H9 (cell line): ENCODE measurements around the gene TMEM63A. TPM values are rescaled to one million over a fixed set of nuclear protein-coding genes. Genes with fewer than 3 reads are reported as not detected.

Experiments
- DNase-seq: peaks from one replicate; pipeline ENCODE4 v3.0.0-alpha.2; 2017
- H2AFZ ChIP-seq: one replicate; pipeline ENCODE4 v1.6.1; 2013; ENCODE audit warnings: mild to moderate bottlenecking, low read length, control low read depth, moderate library complexity
- H2AK5ac ChIP-seq: 2 replicates; pipeline ENCODE4 v1.6.1; 2013; ENCODE audit warnings: low read length, control low read depth, mixed read lengths; ENCODE audit not compliant: insufficient read length
- H2BK120ac ChIP-seq: one replicate; pipeline ENCODE4 v1.6.1; 2013; ENCODE audit warnings: low read depth, mild to moderate bottlenecking, low read length, control low read depth, inconsistent platforms; ENCODE audit not compliant: poor library complexity, severe bottlenecking
- H2BK12ac ChIP-seq: 2 replicates; pipeline ENCODE4 v1.6.1; 2013; ENCODE audit warnings: low read length, control low read depth, mixed read lengths, low read depth; ENCODE audit not compliant: insufficient read length
- H2BK15ac ChIP-seq: 2 replicates; pipeline ENCODE4 v1.6.1; 2013; ENCODE audit warnings: low read depth, low read length, control low read depth
- H2BK20ac ChIP-seq: one replicate; pipeline ENCODE4 v1.6.1; 2013; ENCODE audit warnings: low read depth, mild to moderate bottlenecking, low read length, control low read depth, inconsistent platforms; ENCODE audit not compliant: poor library complexity, severe bottlenecking
- H2BK5ac ChIP-seq: 2 replicates; pipeline ENCODE4 v1.6.1; 2013; ENCODE audit warnings: low read length, control low read depth, mixed read lengths; ENCODE audit not compliant: insufficient read length
- H3K14ac ChIP-seq: 2 replicates; pipeline ENCODE4 v1.6.1; 2013; ENCODE audit warnings: low read length, control low read depth; ENCODE audit not compliant: insufficient read depth
- H3K18ac ChIP-seq: 2 replicates; pipeline ENCODE4 v1.6.1; 2013; ENCODE audit warnings: low read depth, mild to moderate bottlenecking, mixed read lengths, low read length, control low read depth; ENCODE audit not compliant: insufficient read length
- H3K23ac ChIP-seq: 2 replicates; pipeline ENCODE4 v1.6.1; 2013; ENCODE audit warnings: low read length, control low read depth, mixed read lengths, low read depth; ENCODE audit not compliant: insufficient read length
- H3K23me2 ChIP-seq: 2 replicates; pipeline ENCODE4 v1.6.1; 2013; ENCODE audit warnings: low read depth, mild to moderate bottlenecking, mixed read lengths, low read length, control low read depth; ENCODE audit not compliant: insufficient read length, poor library complexity, severe bottlenecking
- H3K27ac ChIP-seq: 2 replicates; pipeline ENCODE4 v1.5.1; 2013; ENCODE audit warnings: low read length, control low read depth, mixed read lengths, low read depth; ENCODE audit not compliant: insufficient read length
- H3K27me3 ChIP-seq: 2 replicates; pipeline ENCODE4 v1.6.1; 2013; ENCODE audit warnings: low read length, control low read depth, inconsistent platforms; ENCODE audit not compliant: insufficient read depth
- H3K4ac ChIP-seq: 2 replicates; pipeline ENCODE4 v1.6.1; 2013; ENCODE audit warnings: low read depth, mild to moderate bottlenecking, control low read depth, inconsistent platforms, low read length, moderate library complexity
- H3K4me1 ChIP-seq: 2 replicates; pipeline ENCODE4 v1.6.1; 2013; ENCODE audit warnings: low read length, control low read depth, inconsistent platforms; ENCODE audit not compliant: insufficient read depth
- H3K4me2 ChIP-seq: 2 replicates; pipeline ENCODE4 v1.6.1; 2013; ENCODE audit warnings: low read length, control low read depth, mixed read lengths; ENCODE audit not compliant: insufficient read length, insufficient read depth
- H3K56ac ChIP-seq: 2 replicates; pipeline ENCODE4 v1.6.1; 2013; ENCODE audit warnings: low read depth, mild to moderate bottlenecking, mixed read lengths, low read length, control low read depth; ENCODE audit not compliant: insufficient read length
- H3K79me1 ChIP-seq: 2 replicates; pipeline ENCODE4 v1.6.1; 2013; ENCODE audit warnings: low read depth, mild to moderate bottlenecking, moderate library complexity, low read length, control low read depth, inconsistent platforms; ENCODE audit not compliant: insufficient read depth, poor library complexity, severe bottlenecking
- H3K79me2 ChIP-seq: 2 replicates; pipeline ENCODE4 v1.6.1; 2013; ENCODE audit warnings: low read length, control low read depth, inconsistent platforms; ENCODE audit not compliant: insufficient read depth
- H3K9ac ChIP-seq: 2 replicates; pipeline ENCODE4 v1.6.1; 2013; ENCODE audit warnings: low read length, control low read depth, mixed read lengths; ENCODE audit not compliant: insufficient read length; ENCODE audit errors: extremely low read depth
- H3K9me3 ChIP-seq: one replicate; pipeline ENCODE4 v1.6.1; 2013; ENCODE audit warnings: low read depth, low read length, inconsistent platforms; ENCODE audit not compliant: control insufficient read depth
- H3T11ph ChIP-seq: one replicate; pipeline ENCODE4 v1.6.1; 2013; ENCODE audit warnings: mild to moderate bottlenecking, low read length, control low read depth, inconsistent platforms
- H4K20me1 ChIP-seq: one replicate; pipeline ENCODE4 v1.6.1; 2013; ENCODE audit not compliant: control insufficient read depth, insufficient read length, insufficient read depth
- H4K5ac ChIP-seq: 2 replicates; pipeline ENCODE4 v1.6.1; 2013; ENCODE audit warnings: low read depth, mild to moderate bottlenecking, mixed read lengths, low read length, control low read depth; ENCODE audit not compliant: insufficient read length
- H4K8ac ChIP-seq: replicated peaks from 2 replicates; pipeline ENCODE4 v1.6.1; 2013; ENCODE audit warnings: low read length, control low read depth, mixed read lengths, low read depth; ENCODE audit not compliant: insufficient read length
- H4K91ac ChIP-seq: 2 replicates; pipeline ENCODE4 v1.6.1; 2013; ENCODE audit warnings: low read depth, mild to moderate bottlenecking, moderate library complexity, mixed read lengths, low read length, control low read depth; ENCODE audit not compliant: insufficient read length
- H3K27ac Mint-ChIP-seq, 3 experiments: 2 replicates in 2 of 3; 3 replicates in 1 of 3; pipeline ENCODE4 v1.8.0; 2020 to 2021; ENCODE audit warnings: mixed read lengths in 3 of 3, mild to moderate bottlenecking in 1 of 3, moderate library complexity in 1 of 3
- H3K27me3 Mint-ChIP-seq: 2 replicates; pipeline ENCODE4 v1.8.0; 2021; ENCODE audit warnings: low read depth, mild to moderate bottlenecking, moderate library complexity, mixed read lengths
- H3K36me3 Mint-ChIP-seq, 3 experiments: 2 replicates in 2 of 3; 3 replicates in 1 of 3; pipeline ENCODE4 v1.8.0; 2020 to 2021; ENCODE audit warnings: low read depth in 3 of 3, mixed read lengths in 3 of 3; ENCODE audit not compliant: insufficient read depth in 1 of 3
- H3K4me1 Mint-ChIP-seq, 2 experiments: 2 replicates each; pipeline ENCODE4 v1.8.0; 2020; ENCODE audit warnings: mixed read lengths in 2 of 2
- H3K4me3 Mint-ChIP-seq, 2 experiments: 2 replicates in 1 of 2; 3 replicates in 1 of 2; pipeline ENCODE4 v1.8.0; 2020 to 2021; ENCODE audit warnings: mild to moderate bottlenecking in 2 of 2, mixed read lengths in 2 of 2, moderate library complexity in 1 of 2
- H3K9me3 Mint-ChIP-seq, 2 experiments: 2 replicates in 1 of 2; 3 replicates in 1 of 2; pipeline ENCODE4 v1.8.0; 2020; ENCODE audit warnings: mild to moderate bottlenecking in 2 of 2, mixed read lengths in 2 of 2, moderate library complexity in 1 of 2
- WGBS: extraction: QIAGEN DNeasy Blood & Tissue Kit; methylation state at CpG from one replicate; pipeline ENCODE4 v1.1.7; 2013; ENCODE audit warnings: missing lambda C conversion rate, low lambda C conversion rate, mixed read lengths; ENCODE audit not compliant: insufficient read length; ENCODE audit errors: extremely low coverage; 5-methylcytosine and 5-hydroxymethylcytosine counted together
- total RNA-seq: library from RNA; stranded (reverse); gene quantifications from 2 replicates; pipeline ENCODE4 v1.2.1, GENCODE V29; 2021
- TF ChIP-seq, protein P1 (sequence below): fragments of 200-600 bp; sonication (generic); conservative IDR thresholded peaks from 3 replicates; pipeline ENCODE4 v1.8.0; 2021; ENCODE audit warnings: antibody characterized with exemption, mild to moderate bottlenecking

The TMEM63A gene
- total RNA-seq, 1 experiment from 2014 or later, result 75.7 TPM

DNA sequence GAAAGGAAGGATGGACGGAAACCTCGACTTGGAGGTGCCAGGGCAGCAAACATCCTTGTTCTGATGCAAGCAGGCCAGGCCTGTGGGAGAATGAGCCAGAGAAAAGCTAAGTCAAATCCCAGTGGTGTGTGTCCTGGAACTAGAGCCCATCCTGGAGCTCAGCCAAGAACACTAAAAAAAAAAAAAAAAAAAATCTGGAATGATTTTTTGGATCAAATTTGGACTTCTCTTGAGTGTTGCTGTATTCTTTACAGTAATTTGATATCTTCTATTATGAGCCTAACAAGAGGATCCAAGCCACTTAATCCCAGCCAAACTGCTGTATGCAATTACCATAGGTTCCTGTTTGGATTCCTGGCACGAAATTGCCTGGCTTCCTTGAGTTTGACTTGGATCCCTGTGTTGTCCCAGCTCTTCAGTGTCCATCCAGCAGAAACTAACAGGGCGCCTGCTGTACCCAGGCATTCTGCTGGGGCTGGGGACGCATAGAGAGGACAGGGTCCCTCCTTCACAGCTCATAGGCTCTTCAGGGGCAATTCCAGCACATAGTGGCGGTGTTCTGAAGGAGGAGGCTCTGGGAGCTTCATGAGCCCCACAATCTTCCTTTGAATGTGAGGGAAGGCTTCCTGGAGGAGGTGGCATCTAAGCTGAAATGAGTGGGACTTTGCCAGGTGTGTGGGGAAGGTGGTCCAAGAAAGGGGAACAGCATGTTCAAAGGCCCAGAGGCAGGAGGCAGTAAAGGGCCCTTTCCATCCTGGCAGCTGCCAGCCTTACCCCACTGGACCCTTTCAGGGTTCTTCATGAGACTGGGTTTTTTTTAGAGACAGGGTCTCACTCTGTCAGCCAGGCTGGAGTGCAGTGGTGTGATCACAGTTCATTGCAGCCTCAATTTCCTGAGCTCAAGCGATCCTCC is 47.5 kb downstream of the TMEM63A start:
- TF ChIP-seq, protein P1, sequence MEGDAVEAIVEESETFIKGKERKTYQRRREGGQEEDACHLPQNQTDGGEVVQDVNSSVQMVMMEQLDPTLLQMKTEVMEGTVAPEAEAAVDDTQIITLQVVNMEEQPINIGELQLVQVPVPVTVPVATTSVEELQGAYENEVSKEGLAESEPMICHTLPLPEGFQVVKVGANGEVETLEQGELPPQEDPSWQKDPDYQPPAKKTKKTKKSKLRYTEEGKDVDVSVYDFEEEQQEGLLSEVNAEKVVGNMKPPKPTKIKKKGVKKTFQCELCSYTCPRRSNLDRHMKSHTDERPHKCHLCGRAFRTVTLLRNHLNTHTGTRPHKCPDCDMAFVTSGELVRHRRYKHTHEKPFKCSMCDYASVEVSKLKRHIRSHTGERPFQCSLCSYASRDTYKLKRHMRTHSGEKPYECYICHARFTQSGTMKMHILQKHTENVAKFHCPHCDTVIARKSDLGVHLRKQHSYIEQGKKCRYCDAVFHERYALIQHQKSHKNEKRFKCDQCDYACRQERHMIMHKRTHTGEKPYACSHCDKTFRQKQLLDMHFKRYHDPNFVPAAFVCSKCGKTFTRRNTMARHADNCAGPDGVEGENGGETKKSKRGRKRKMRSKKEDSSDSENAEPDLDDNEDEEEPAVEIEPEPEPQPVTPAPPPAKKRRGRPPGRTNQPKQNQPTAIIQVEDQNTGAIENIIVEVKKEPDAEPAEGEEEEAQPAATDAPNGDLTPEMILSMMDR, result no peak
- Histone ChIP-seq H2BK12ac (no peak overlapping the region), H2BK15ac (no peak overlapping the region), H2AFZ (no peak overlapping the region), H4K91ac (no peak overlapping the region), H3K79me2 (no peaks in the 10 kb centered on the region), H3K27ac (no peak overlapping the region), H3K27me3 (no peaks in the 10 kb centered on the region), H3K18ac (no peak overlapping the region), H3K4me1 (no peaks in the 10 kb centered on the region), H3K56ac (no peak overlapping the region), H2BK5ac (no peak overlapping the region), H3K9ac (no peak overlapping the region), H3K4ac (no peak overlapping the region), H3T11ph (no peak overlapping the region), H4K8ac (no peak overlapping the region), H3K23ac (no peak overlapping the region), H4K20me1 (no peaks in the 10 kb centered on the region), H3K79me1 (no peaks in the 10 kb centered on the region), H3K4me2 (no peak overlapping the region), H2BK20ac (no peak overlapping the region), H3K23me2 (no peaks in the 10 kb centered on the region), H2BK120ac (no peak overlapping the region), H4K5ac (no peak overlapping the region), H3K14ac (no peak overlapping the region), H3K9me3 (no peaks in the 10 kb centered on the region), H2AK5ac (no peak overlapping the region)
- Mint-ChIP-seq H3K27ac (no peak overlapping the region), H3K36me3 (peaks cover 24 to 42% (median 25%) of the 10 kb centered on the region in 3 experiments; a peak in 6 of 7 replicates), H3K9me3 (no peaks in the 10 kb centered on the region), H3K4me1 (no peaks in the 10 kb centered on the region), H3K4me3 (no peak overlapping the region), H3K27me3 (no peaks in the 10 kb centered on the region)
- DNase-seq, result no peak
- no CpG with 5 or more reads among the region's 7 CpGs for WGBS
